ENCODE measurements around the gene SLC35C1. TPM values are rescaled to one million over a fixed set of nuclear protein-coding genes. Genes with fewer than 3 reads are reported as not detected.

The SLC35C1 gene
- total and polyA plus RNA-seq, 2 of the 8 experiments (the other 6 are each of a cell fraction or from before 2014, with no cell fraction given), result 4.6 to 10.6 TPM

- no peak overlapping the region for H4K8ac ChIP-seq (ENCODE audit: extremely low read depth, insufficient read depth, low read length)
- no peak overlapping the region for H3K9ac ChIP-seq (replicated peaks in 1 of 4; ENCODE audit: extremely low read depth in 1 of 4, low read depth in 3 of 4, low read length in 3 of 4)
- no peak overlapping the region for H3K23ac ChIP-seq (ENCODE audit: insufficient read length)
- no peaks in the 10 kb centered on the region for H3K36me3 ChIP-seq (ENCODE audit: control insufficient read depth in 2 of 4, insufficient read depth in 4 of 4, low read length in 3 of 4)
- H3K18ac ChIP-seq (ENCODE audit: extremely low read depth, low read length), result no peak overlapping the region
- H3K56ac ChIP-seq (replicated peaks; ENCODE audit: insufficient read length, low read depth, low read length), result no peak overlapping the region
- no peaks in the 10 kb centered on the region for H3K9me3 ChIP-seq (ENCODE audit: insufficient read depth in 2 of 2, low read depth in 1 of 2, low read length in 1 of 2)
- no peaks in the 10 kb centered on the region for H3K27me3 ChIP-seq (replicated peaks in 1 of 4; ENCODE audit: control insufficient read depth in 3 of 4, extremely low read depth in 1 of 4, insufficient read depth in 3 of 4, low read length in 3 of 4)
- no peak for DNase-seq (ENCODE audit: low read depth in 1 of 2, low spot score in 2 of 2)
- H2BK15ac ChIP-seq (ENCODE audit: low read length), result no peak overlapping the region
- no peak overlapping the region for H2BK5ac ChIP-seq (ENCODE audit: low read depth, low read length)
- no peak for TF ChIP-seq ZNF274 (IDR thresholded peaks at IDR 0.05; ENCODE audit: borderline replicate concordance, extremely low read depth, low read length)
- 93% methylated on average over 3 of the region's 3 CpGs; no CpG with 5 or more reads in 1 of the 2 experiments for WGBS, 2 experiments (ENCODE audit: extremely low coverage in 1 of 2, insufficient coverage in 1 of 2, insufficient read length in 1 of 2, insufficient replicate concordance in 2 of 2, low coverage in 1 of 2, low lambda C conversion rate in 2 of 2, missing lambda C conversion rate in 1 of 2)
- no peak for FAIRE-seq
- H3K4me3 ChIP-seq (ENCODE audit: extremely low read depth in 1 of 4, insufficient read depth in 2 of 4, low read depth in 3 of 4, low read length in 4 of 4), result no peak overlapping the region
- H2BK12ac ChIP-seq (ENCODE audit: low read depth, low read length), result no peak overlapping the region
- no peak overlapping the region for H2BK20ac ChIP-seq (ENCODE audit: low read length)
- H4K5ac ChIP-seq (ENCODE audit: insufficient read length, low read depth, low read length), result no peak overlapping the region
- no peak overlapping the region for H2AFZ ChIP-seq (ENCODE audit: low read length)
- ChIA-PET CTCF (ENCODE audit: partially characterized antibody) (interaction anchor here (1.2 to 8.5 kb wide), 4 partner anchors 10 to 62 kb away, joined by 4 to 50 read pairs (median 6); no protein-coding TSS in a partner anchor), POLR2A (ENCODE audit: partially characterized antibody) (no interaction called here)
- no peaks in the 10 kb centered on the region for H4K20me1 ChIP-seq (replicated peaks in 1 of 2; ENCODE audit: control insufficient read depth in 1 of 2, insufficient read depth in 2 of 2, low read length in 2 of 2)
- no peak overlapping the region for H4K91ac ChIP-seq (replicated peaks; ENCODE audit: insufficient read length, low read length)
- no peaks in the 10 kb centered on the region for H3K4me1 ChIP-seq (replicated peaks in 1 of 4; ENCODE audit: control insufficient read depth in 3 of 4, insufficient read depth in 4 of 4, low read length in 3 of 4)
- H3K14ac ChIP-seq (ENCODE audit: insufficient read length), result no peak overlapping the region
- no peaks in the 10 kb centered on the region for H3K23me2 ChIP-seq (ENCODE audit: low read depth, low read length)
- no peak overlapping the region for H3K4ac ChIP-seq (replicated peaks; ENCODE audit: insufficient read length, low read depth, low read length)
- H3K79me2 ChIP-seq (ENCODE audit: control insufficient read depth in 1 of 2, insufficient read depth in 2 of 2, low read length in 2 of 2), result no peaks in the 10 kb centered on the region
- no peak overlapping the region for H2BK120ac ChIP-seq (replicated peaks; ENCODE audit: low read depth, low read length)
- H3K27ac ChIP-seq (ENCODE audit: low read depth, low read length), result no peak overlapping the region
- H2AK5ac ChIP-seq (ENCODE audit: low read depth, low read length), result no peak overlapping the region
- no peaks in the 10 kb centered on the region for H3K79me1 ChIP-seq (ENCODE audit: low read depth, low read length)
- H3K4me2 ChIP-seq (ENCODE audit: insufficient read depth in 1 of 2, low read depth in 2 of 2, low read length in 2 of 2), result no peak overlapping the region
Observed at GRCh38 chr11:45833761-45834160, 28.8 kb downstream of the SLC35C1 start.

Measured in H1 (cell line).